ENCODE measurements around the gene ZMYND10. TPM values are rescaled to one million over a fixed set of nuclear protein-coding genes. Genes with fewer than 3 reads are reported as not detected.

The ZMYND10 gene
- total and polyA plus RNA-seq, 9 of the 15 experiments (the other 6 are each of a cell fraction or from before 2014, with no cell fraction given), result 0.20 to 2.8 (median 0.70) TPM

DNA sequence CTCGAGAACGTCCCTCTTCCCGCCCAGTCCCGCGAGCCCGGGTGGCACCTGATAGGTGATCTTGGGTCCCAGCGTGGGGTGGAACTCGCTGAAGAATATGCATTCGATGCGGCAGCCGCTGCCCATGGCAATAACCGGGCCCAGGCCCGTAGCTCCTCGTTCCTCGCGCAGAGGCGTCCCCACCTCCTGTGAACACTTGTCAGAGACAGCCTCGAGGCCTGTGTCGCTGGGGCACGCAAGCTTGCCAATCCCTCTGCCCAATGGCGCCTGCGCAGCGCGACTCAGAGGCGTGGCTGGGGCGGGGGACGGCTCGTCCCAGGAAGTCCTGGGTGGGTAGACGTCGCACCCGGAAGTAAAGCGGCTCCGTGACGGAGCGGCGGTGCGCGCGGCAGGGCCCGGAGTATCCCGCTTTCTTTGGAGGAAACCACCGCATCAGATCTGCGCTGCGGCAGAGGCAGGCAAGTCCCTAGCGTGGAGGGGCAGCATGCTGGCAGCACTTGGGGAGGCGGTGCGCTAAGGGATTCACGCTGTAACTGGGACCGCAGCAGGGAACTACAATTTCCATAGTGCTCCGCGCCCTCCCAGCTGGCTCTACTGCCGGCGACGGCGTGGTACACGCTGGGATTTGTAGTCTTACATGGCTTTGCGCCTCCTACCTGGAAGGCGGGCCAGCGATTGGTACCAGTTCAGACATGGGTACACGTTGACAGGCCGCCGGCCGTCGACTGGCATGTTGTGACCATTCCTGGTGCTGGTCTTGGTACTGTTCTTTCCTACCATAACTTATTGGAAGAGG lies 5.2 kb upstream of the ZMYND10 start, which contains the start of the genes CYB561D2 and NPRL2 (continued):
- TF ChIP-seq, protein P1, sequence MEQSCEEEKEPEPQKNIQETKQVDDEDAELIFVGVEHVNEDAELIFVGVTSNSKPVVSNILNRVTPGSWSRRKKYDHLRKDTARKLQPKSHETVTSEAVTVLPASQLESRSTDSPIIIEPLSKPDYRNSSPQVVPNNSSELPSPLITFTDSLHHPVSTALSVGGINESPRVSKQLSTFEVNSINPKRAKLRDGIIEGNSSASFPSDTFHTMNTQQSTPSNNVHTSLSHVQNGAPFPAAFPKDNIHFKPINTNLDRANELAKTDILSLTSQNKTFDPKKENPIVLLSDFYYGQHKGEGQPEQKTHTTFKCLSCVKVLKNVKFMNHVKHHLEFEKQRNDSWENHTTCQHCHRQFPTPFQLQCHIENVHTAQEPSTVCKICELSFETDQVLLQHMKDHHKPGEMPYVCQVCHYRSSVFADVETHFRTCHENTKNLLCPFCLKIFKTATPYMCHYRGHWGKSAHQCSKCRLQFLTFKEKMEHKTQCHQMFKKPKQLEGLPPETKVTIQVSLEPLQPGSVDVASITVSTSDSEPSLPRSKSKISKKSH (CRISPR knock-in tag; IDR thresholded peaks at IDR 0.05), result no peak
- no peak for TF ChIP-seq RCOR1 (IDR thresholded peaks at IDR 0.05; ENCODE audit: borderline replicate concordance in 1 of 2, low read depth in 2 of 2, low read length in 2 of 2)
- TF ChIP-seq, protein P2, sequence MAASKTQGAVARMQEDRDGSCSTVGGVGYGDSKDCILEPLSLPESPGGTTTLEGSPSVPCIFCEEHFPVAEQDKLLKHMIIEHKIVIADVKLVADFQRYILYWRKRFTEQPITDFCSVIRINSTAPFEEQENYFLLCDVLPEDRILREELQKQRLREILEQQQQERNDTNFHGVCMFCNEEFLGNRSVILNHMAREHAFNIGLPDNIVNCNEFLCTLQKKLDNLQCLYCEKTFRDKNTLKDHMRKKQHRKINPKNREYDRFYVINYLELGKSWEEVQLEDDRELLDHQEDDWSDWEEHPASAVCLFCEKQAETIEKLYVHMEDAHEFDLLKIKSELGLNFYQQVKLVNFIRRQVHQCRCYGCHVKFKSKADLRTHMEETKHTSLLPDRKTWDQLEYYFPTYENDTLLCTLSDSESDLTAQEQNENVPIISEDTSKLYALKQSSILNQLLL (CRISPR knock-in tag; IDR thresholded peaks at IDR 0.05; ENCODE audit: borderline replicate concordance), result no peak
- no peak for TF ChIP-seq ZNF707 (CRISPR knock-in tag; conservative IDR thresholded peaks at IDR 0.05)
- TF ChIP-seq, protein P3, sequence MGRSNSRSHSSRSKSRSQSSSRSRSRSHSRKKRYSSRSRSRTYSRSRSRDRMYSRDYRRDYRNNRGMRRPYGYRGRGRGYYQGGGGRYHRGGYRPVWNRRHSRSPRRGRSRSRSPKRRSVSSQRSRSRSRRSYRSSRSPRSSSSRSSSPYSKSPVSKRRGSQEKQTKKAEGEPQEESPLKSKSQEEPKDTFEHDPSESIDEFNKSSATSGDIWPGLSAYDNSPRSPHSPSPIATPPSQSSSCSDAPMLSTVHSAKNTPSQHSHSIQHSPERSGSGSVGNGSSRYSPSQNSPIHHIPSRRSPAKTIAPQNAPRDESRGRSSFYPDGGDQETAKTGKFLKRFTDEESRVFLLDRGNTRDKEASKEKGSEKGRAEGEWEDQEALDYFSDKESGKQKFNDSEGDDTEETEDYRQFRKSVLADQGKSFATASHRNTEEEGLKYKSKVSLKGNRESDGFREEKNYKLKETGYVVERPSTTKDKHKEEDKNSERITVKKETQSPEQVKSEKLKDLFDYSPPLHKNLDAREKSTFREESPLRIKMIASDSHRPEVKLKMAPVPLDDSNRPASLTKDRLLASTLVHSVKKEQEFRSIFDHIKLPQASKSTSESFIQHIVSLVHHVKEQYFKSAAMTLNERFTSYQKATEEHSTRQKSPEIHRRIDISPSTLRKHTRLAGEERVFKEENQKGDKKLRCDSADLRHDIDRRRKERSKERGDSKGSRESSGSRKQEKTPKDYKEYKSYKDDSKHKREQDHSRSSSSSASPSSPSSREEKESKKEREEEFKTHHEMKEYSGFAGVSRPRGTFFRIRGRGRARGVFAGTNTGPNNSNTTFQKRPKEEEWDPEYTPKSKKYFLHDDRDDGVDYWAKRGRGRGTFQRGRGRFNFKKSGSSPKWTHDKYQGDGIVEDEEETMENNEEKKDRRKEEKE (IDR thresholded peaks at IDR 0.05; ENCODE audit: borderline replicate concordance in 1 of 2, control insufficient read depth in 1 of 2, low read depth in 2 of 2, low read length in 1 of 2), result no peak
- TF ChIP-seq, protein P4, sequence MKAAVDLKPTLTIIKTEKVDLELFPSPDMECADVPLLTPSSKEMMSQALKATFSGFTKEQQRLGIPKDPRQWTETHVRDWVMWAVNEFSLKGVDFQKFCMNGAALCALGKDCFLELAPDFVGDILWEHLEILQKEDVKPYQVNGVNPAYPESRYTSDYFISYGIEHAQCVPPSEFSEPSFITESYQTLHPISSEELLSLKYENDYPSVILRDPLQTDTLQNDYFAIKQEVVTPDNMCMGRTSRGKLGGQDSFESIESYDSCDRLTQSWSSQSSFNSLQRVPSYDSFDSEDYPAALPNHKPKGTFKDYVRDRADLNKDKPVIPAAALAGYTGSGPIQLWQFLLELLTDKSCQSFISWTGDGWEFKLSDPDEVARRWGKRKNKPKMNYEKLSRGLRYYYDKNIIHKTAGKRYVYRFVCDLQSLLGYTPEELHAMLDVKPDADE (conservative IDR thresholded peaks at IDR 0.05; ENCODE audit: control insufficient read depth, low read depth, low read length), result peak; percentile 99
- TF ChIP-seq, protein P5, sequence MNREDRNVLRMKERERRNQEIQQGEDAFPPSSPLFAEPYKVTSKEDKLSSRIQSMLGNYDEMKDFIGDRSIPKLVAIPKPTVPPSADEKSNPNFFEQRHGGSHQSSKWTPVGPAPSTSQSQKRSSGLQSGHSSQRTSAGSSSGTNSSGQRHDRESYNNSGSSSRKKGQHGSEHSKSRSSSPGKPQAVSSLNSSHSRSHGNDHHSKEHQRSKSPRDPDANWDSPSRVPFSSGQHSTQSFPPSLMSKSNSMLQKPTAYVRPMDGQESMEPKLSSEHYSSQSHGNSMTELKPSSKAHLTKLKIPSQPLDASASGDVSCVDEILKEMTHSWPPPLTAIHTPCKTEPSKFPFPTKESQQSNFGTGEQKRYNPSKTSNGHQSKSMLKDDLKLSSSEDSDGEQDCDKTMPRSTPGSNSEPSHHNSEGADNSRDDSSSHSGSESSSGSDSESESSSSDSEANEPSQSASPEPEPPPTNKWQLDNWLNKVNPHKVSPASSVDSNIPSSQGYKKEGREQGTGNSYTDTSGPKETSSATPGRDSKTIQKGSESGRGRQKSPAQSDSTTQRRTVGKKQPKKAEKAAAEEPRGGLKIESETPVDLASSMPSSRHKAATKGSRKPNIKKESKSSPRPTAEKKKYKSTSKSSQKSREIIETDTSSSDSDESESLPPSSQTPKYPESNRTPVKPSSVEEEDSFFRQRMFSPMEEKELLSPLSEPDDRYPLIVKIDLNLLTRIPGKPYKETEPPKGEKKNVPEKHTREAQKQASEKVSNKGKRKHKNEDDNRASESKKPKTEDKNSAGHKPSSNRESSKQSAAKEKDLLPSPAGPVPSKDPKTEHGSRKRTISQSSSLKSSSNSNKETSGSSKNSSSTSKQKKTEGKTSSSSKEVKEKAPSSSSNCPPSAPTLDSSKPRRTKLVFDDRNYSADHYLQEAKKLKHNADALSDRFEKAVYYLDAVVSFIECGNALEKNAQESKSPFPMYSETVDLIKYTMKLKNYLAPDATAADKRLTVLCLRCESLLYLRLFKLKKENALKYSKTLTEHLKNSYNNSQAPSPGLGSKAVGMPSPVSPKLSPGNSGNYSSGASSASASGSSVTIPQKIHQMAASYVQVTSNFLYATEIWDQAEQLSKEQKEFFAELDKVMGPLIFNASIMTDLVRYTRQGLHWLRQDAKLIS (CRISPR knock-in tag; IDR thresholded peaks at IDR 0.05), result no peak
- 0 out of 2 replicates have a peak, but pooled peaks have one; percentile 37 for TF ChIP-seq KAT7 (CRISPR knock-in tag; IDR thresholded peaks at IDR 0.05; ENCODE audit: borderline replicate concordance)
- no peak for TF ChIP-seq KAT8 (IDR thresholded peaks at IDR 0.05; ENCODE audit: low read depth)
- TF ChIP-seq DMBX1 (CRISPR knock-in tag; IDR thresholded peaks at IDR 0.05; ENCODE audit: borderline replicate concordance), result peak; percentile 52; the same call in 1 of the 2 replicates
- no peak for TF ChIP-seq HSF4 (CRISPR knock-in tag; IDR thresholded peaks at IDR 0.05; ENCODE audit: borderline replicate concordance)
- TF ChIP-seq ZNF324 (CRISPR knock-in tag; IDR thresholded peaks at IDR 0.05), result peak; percentile 23; the same call in 1 of the 2 replicates
- no peak for TF ChIP-seq ZNF224 (CRISPR knock-in tag; IDR thresholded peaks at IDR 0.05)
- TF ChIP-seq ZNF436 (CRISPR knock-in tag; IDR thresholded peaks at IDR 0.05), result no peak
- TF ChIP-seq TRIM28 (IDR thresholded peaks at IDR 0.05), result no peak

All from K562 (cell line).